HG02763 (cell line): ENCODE results near the gene DRGX.
A peak's percentile ranks its signal among the peaks of the same experiment; 100 is the strongest.

ENCODE experiments used
- ATAC-seq: cut with Tn5 transposase; IDR thresholded peaks from one replicate; pipeline ENCODE4 v1.9.1; 2021; ENCODE audit warnings: mild to moderate bottlenecking, moderate library complexity; ENCODE audit not compliant: unreplicated experiment

DRGX gene

GRCh38 chr10:49364051-49364450 lies 31.8 kb downstream of the DRGX start:
- no peak for ATAC-seq

GRCh38 chr10:49363309-49364031 lies 32.4 kb downstream of the DRGX start:
- no peak for ATAC-seq

- ATAC-seq = peak; percentile 90
These were observed 33.2 kb downstream of the DRGX start for GRCh38 chr10:49362596-49363260.

GRCh38 chr10:49361735-49362568 lies 33.9 kb downstream of the DRGX start:
- ATAC-seq = no peak

- ATAC-seq = no peak
These were observed 34.7 kb downstream of the DRGX start for GRCh38 chr10:49361178-49361554.

GRCh38 chr10:49360271-49361177 lies 35.4 kb downstream of the DRGX start:
- ATAC-seq = no peak

- ATAC-seq = no peak
These were observed 36.3 kb downstream of the DRGX start for GRCh38 chr10:49359349-49360270.

GRCh38 chr10:49357910-49358309 lies 38.0 kb downstream of the DRGX start:
- no peak for ATAC-seq

GRCh38 chr10:49356944-49357343 lies 38.9 kb downstream of the DRGX start:
- peak; percentile 54 for ATAC-seq

- ATAC-seq = no peak
These were observed 39.7 kb downstream of the DRGX start for GRCh38 chr10:49356181-49356580.

GRCh38 chr10:49355221-49355620 lies 40.7 kb downstream of the DRGX start:
- no peak for ATAC-seq

GRCh38 chr10:49354593-49354992 lies 41.3 kb downstream of the DRGX start:
- ATAC-seq = no peak

- ATAC-seq = no peak
These were observed 41.9 kb downstream of the DRGX start for GRCh38 chr10:49353895-49354566.

- no peak for ATAC-seq
These were observed 42.6 kb downstream of the DRGX start for GRCh38 chr10:49353026-49353894.

- ATAC-seq = no peak
These were observed 43.6 kb downstream of the DRGX start for GRCh38 chr10:49352323-49352722.

- ATAC-seq = no peak
These were observed 44.2 kb downstream of the DRGX start for GRCh38 chr10:49351669-49352068.

GRCh38 chr10:49350846-49351532 lies 44.9 kb downstream of the DRGX start:
- ATAC-seq = no peak

- ATAC-seq = no peak
These were observed 45.8 kb downstream of the DRGX start for GRCh38 chr10:49350138-49350537.
